ENCODE measurements around the gene SYCE1. TPM values are rescaled to one million over a fixed set of nuclear protein-coding genes. Genes with fewer than 3 reads are reported as not detected.

SYCE1 gene
- polyA plus RNA-seq, 1 donor (not counting 4 experiments of a cell fraction or from before 2014, with no cell fraction given), result not detected

GRCh38 chr10:133567609-133568286 is 2.4 kb upstream of the SYCE1 start:
- FAIRE-seq, result no peak
- no peaks in the 10 kb centered on the region for H4K20me1 ChIP-seq (ENCODE audit: control insufficient read depth, extremely low read depth, insufficient read depth, low read length)
- TF ChIP-seq EZH2 (IDR thresholded peaks at IDR 0.05; ENCODE audit: low read length) (no peak), CTCF (optimal IDR thresholded peaks at IDR 0.05 in 1 of 3, IDR thresholded peaks at IDR 0.05 in 1 of 3, conservative IDR thresholded peaks at IDR 0.05 in 1 of 3; ENCODE audit: extremely low read depth in 1 of 3, insufficient read depth in 2 of 3, low read length in 3 of 3) (no peak)

GRCh38 chr10:133567119-133567518 is 1.7 kb upstream of the SYCE1 start:
- dilution Hi-C loops (cut with MboI; ENCODE audit: extremely low pct_ligation_motif_present, low sequenced_read_pairs), result no loop called here
- H3K79me2 ChIP-seq (ENCODE audit: control insufficient read depth, insufficient read depth, low read length), result no peaks in the 10 kb centered on the region
- no peak overlapping the region for H3K4me2 ChIP-seq (ENCODE audit: control insufficient read depth, extremely low read depth, insufficient read depth, low read depth, low read length)
- no peak overlapping the region for H3K27ac ChIP-seq (ENCODE audit: control insufficient read depth, insufficient read depth, low read length)
- FAIRE-seq, result no peak
- H3K9me3 ChIP-seq (ENCODE audit: control insufficient read depth, low read depth, low read length), result no peaks in the 10 kb centered on the region
- no peaks in the 10 kb centered on the region for H4K20me1 ChIP-seq (ENCODE audit: control insufficient read depth, extremely low read depth, insufficient read depth, low read length)
- no peak overlapping the region for H3K4me3 ChIP-seq (ENCODE audit: control insufficient read depth in 2 of 3, extremely low read depth in 1 of 3, insufficient read depth in 2 of 3, low read depth in 1 of 3, low read length in 3 of 3)
- H3K9ac ChIP-seq (ENCODE audit: control insufficient read depth, extremely low read depth, insufficient read depth, low read length), result no peak overlapping the region
- TF ChIP-seq CTCF (optimal IDR thresholded peaks at IDR 0.05 in 1 of 3, IDR thresholded peaks at IDR 0.05 in 1 of 3, conservative IDR thresholded peaks at IDR 0.05 in 1 of 3; ENCODE audit: extremely low read depth in 1 of 3, insufficient read depth in 2 of 3, low read length in 3 of 3) (no peak), EZH2 (IDR thresholded peaks at IDR 0.05; ENCODE audit: low read length) (no peak)
- DNase-seq (ENCODE audit: low read depth, low spot score), result no peak
- no peaks in the 10 kb centered on the region for H3K4me1 ChIP-seq (ENCODE audit: control insufficient read depth, extremely low read depth, insufficient read depth, low read length)
- no peaks in the 10 kb centered on the region for H3K36me3 ChIP-seq (ENCODE audit: control insufficient read depth in 2 of 2, extremely low read depth in 1 of 2, insufficient read depth in 2 of 2, low read length in 2 of 2)
- H3K9me1 ChIP-seq (ENCODE audit: control insufficient read depth, extremely low read depth, insufficient read depth, low read length), result no peaks in the 10 kb centered on the region
- H3K27me3 ChIP-seq (ENCODE audit: control insufficient read depth, extremely low read depth, insufficient read depth, low read length), result peaks cover 2% of the 10 kb centered on the region
- no peak overlapping the region for H2AFZ ChIP-seq (ENCODE audit: control insufficient read depth, low read length)

More at GRCh38 chr10:133567609-133568286, 2.4 kb upstream of the SYCE1 start:
- Histone ChIP-seq H3K27me3 (ENCODE audit: control insufficient read depth, extremely low read depth, insufficient read depth, low read length) (peaks cover 2% of the 10 kb centered on the region), H3K79me2 (ENCODE audit: control insufficient read depth, insufficient read depth, low read length) (no peaks in the 10 kb centered on the region), H3K9me1 (ENCODE audit: control insufficient read depth, extremely low read depth, insufficient read depth, low read length) (no peaks in the 10 kb centered on the region), H2AFZ (ENCODE audit: control insufficient read depth, low read length) (no peak overlapping the region), H3K27ac (ENCODE audit: control insufficient read depth, insufficient read depth, low read length) (no peak overlapping the region), H3K4me2 (ENCODE audit: control insufficient read depth, extremely low read depth, insufficient read depth, low read depth, low read length) (no peak overlapping the region), H3K4me3 (ENCODE audit: control insufficient read depth in 2 of 3, extremely low read depth in 1 of 3, insufficient read depth in 2 of 3, low read depth in 1 of 3, low read length in 3 of 3) (no peak overlapping the region), H3K9me3 (ENCODE audit: control insufficient read depth, low read depth, low read length) (no peaks in the 10 kb centered on the region), H3K9ac (ENCODE audit: control insufficient read depth, extremely low read depth, insufficient read depth, low read length) (no peak overlapping the region), H3K36me3 (ENCODE audit: control insufficient read depth in 2 of 2, extremely low read depth in 1 of 2, insufficient read depth in 2 of 2, low read length in 2 of 2) (no peaks in the 10 kb centered on the region), H3K4me1 (ENCODE audit: control insufficient read depth, extremely low read depth, insufficient read depth, low read length) (no peaks in the 10 kb centered on the region)
- no peak for DNase-seq (ENCODE audit: low read depth, low spot score)
- dilution Hi-C loops (cut with MboI; ENCODE audit: extremely low pct_ligation_motif_present, low sequenced_read_pairs), result no loop called here
